Peyer's patch (tissue), 4 donors: ENCODE results near the gene PPP1R11. TPM values are rescaled to one million over a fixed set of nuclear protein-coding genes. Genes with fewer than 3 reads are reported as not detected.

Experiments
- small RNA-seq, 2 donors: library from RNA; depleted of rRNA; stranded (forward); fragments of <200 nt; gene quantifications; one replicate each; pipeline ENCODE3, GENCODE V24; 2016
- total RNA-seq, 4 donors: library from RNA; depleted of rRNA; stranded (reverse); fragments of >200 nt; gene quantifications; one replicate each; pipeline ENCODE4 v1.1.0, GENCODE V29; 2016

Gene PPP1R11
- total RNA-seq, 4 donors from 2014 or later = 44.6 to 75.7 (median 58.6) TPM

Small RNAs within 50 kb of the gene (small RNA-seq; reads per million reads assigned to genes)
- gene RF02218 (0 reads per million in 2 donors), gene RF02219 (0 reads per million in 2 donors), gene RF02220 (0 reads per million in 2 donors)

Other genes starting within 250 kb of the PPP1R11 start
- gene HLA-G, start 239.4 kb upstream of the PPP1R11 start, total RNA-seq = under 1 TPM in 1 of 4 donors, not detected in 3; 0.67 TPM
- gene HLA-A, start 124.7 kb upstream of the PPP1R11 start, total RNA-seq = 1,000 to 10,000 TPM in 3 of 4 donors, 100 to 1,000 TPM in 1; 296 to 1,668 (median 1,428) TPM
- 10 to 100 TPM; 22.8 to 33.8 (median 27.5) TPM for gene POLR1H, start 5.9 kb upstream of the PPP1R11 start, total RNA-seq
- gene RNF39, start 8.6 kb downstream of the PPP1R11 start, total RNA-seq = under 1 TPM in 1 of 4 donors, not detected in 3; 0.80 TPM
- 10 to 100 TPM in 3 of 4 donors, 1 to 10 TPM in 1; 9.9 to 56.9 (median 42.0) TPM for gene TRIM31, start 45.9 kb downstream of the PPP1R11 start, total RNA-seq
- gene TRIM40, start 68.9 kb downstream of the PPP1R11 start, total RNA-seq = 10 to 100 TPM in 3 of 4 donors, not detected in 1; 10.9 to 13.7 (median 12.7) TPM
- 1 to 10 TPM; 2.5 to 7.4 (median 6.3) TPM for gene TRIM10, start 94.0 kb downstream of the PPP1R11 start, total RNA-seq
- 100 to 1,000 TPM in 1 of 4 donors, 10 to 100 TPM in 3; 19.8 to 110 (median 81.0) TPM for gene TRIM15, start 96.3 kb downstream of the PPP1R11 start, total RNA-seq
- 100 to 1,000 TPM in 1 of 4 donors, 10 to 100 TPM in 3; 65.9 to 175 (median 90.5) TPM for gene TRIM26, start 146.2 kb downstream of the PPP1R11 start, total RNA-seq